Neural crest cell (in vitro differentiated cells): ENCODE measurements around the gene WDFY4. TPM values are rescaled to one million over a fixed set of nuclear protein-coding genes. Genes with fewer than 3 reads are reported as not detected.

ENCODE experiments used
- DNase-seq: peaks from one replicate; pipeline ENCODE4 v3.0.0; 2021; ENCODE audit warnings: low read depth, mixed read lengths, low spot score
- H3K27ac Mint-ChIP-seq: one replicate; pipeline ENCODE4 v1.8.0; 2021; ENCODE audit warnings: mild to moderate bottlenecking, mixed read lengths; ENCODE audit not compliant: unreplicated experiment
- H3K27me3 Mint-ChIP-seq: 2 replicates; pipeline ENCODE4 v1.8.0; 2021; ENCODE audit warnings: low read depth, mild to moderate bottlenecking, mixed read lengths
- H3K36me3 Mint-ChIP-seq: 2 replicates; pipeline ENCODE4 v1.8.0; 2021; ENCODE audit warnings: low read depth, mild to moderate bottlenecking, mixed read lengths
- H3K4me1 Mint-ChIP-seq: 2 replicates; pipeline ENCODE4 v1.8.0; 2021; ENCODE audit warnings: mixed read lengths
- H3K4me3 Mint-ChIP-seq: one replicate; pipeline ENCODE4 v1.8.0; 2021; ENCODE audit warnings: mild to moderate bottlenecking, mixed read lengths
- H3K9me3 Mint-ChIP-seq: 2 replicates; pipeline ENCODE4 v1.8.0; 2021; ENCODE audit warnings: mixed read lengths
- total RNA-seq: library from RNA; stranded (reverse); gene quantifications from 2 replicates; pipeline ENCODE4 v1.2.1, GENCODE V29; 2021
- TF ChIP-seq, protein P1 (sequence below): fragments of 200-600 bp; sonication (generic); conservative IDR thresholded peaks from 2 replicates; pipeline ENCODE4 v1.5.0; 2021; ENCODE audit warnings: antibody characterized with exemption, mild to moderate bottlenecking

WDFY4 gene
- total RNA-seq, 1 donor from 2014 or later = not detected

DNA sequence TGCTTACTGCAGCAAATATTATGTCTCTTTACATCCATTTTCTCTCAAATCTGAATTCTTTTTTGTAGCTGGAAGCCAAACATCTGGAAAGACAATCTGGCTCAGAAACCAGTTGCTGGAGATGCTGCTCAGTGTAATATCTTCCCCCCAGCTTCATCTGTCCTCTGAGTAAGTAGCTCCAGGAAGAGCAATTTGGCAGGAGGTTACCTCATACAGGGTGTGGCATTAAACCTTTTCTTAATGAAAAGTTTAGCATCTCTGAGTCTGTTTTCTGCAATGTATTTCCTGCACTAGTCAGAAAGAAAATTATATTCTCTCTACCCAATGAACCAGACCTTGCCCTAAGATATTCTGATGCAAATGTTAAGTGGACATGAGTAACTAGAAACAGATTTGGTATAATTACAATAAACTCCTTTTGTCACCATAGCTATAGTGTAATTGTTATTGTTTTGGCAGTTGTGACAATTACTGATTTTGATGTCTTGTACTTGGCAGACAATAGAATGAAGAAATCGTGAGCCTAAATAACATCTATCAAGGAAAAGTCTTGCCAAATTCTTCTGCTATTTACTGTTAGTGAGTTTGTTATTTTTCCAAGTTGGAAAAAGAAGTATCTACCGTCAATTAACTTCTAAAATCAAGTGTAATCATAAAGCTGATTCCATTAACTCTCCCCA is 123.3 kb downstream of the WDFY4 start:
- TF ChIP-seq, protein P1, sequence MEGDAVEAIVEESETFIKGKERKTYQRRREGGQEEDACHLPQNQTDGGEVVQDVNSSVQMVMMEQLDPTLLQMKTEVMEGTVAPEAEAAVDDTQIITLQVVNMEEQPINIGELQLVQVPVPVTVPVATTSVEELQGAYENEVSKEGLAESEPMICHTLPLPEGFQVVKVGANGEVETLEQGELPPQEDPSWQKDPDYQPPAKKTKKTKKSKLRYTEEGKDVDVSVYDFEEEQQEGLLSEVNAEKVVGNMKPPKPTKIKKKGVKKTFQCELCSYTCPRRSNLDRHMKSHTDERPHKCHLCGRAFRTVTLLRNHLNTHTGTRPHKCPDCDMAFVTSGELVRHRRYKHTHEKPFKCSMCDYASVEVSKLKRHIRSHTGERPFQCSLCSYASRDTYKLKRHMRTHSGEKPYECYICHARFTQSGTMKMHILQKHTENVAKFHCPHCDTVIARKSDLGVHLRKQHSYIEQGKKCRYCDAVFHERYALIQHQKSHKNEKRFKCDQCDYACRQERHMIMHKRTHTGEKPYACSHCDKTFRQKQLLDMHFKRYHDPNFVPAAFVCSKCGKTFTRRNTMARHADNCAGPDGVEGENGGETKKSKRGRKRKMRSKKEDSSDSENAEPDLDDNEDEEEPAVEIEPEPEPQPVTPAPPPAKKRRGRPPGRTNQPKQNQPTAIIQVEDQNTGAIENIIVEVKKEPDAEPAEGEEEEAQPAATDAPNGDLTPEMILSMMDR = no peak
- Mint-ChIP-seq H3K4me3 (no peak overlapping the region), H3K36me3 (no peaks in the 10 kb centered on the region), H3K27ac (no peak overlapping the region), H3K4me1 (peaks cover 15% of the 10 kb centered on the region), H3K27me3 (no peaks in the 10 kb centered on the region), H3K9me3 (peaks cover 2% of the 10 kb centered on the region)
- no peak for DNase-seq

DNA sequence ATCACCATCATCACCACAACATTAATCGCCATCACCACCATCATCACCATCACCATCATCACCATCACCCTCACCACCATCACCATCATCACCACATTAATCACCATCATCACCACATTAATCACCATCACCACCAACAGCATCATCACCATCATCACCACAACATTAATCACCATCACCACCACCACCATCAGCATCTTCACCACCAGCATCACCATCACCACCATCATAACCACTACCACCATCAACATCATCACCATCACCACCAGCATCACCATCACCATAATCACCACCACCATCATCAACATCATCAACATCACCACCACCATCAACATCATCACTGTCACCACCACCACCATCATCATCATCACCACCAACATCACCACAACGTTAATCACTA is 124.6 kb downstream of the WDFY4 start:
- H3K4me3 Mint-ChIP-seq = no peak overlapping the region
- DNase-seq = no peak
- H3K27me3 Mint-ChIP-seq = no peaks in the 10 kb centered on the region
- peaks cover 12% of the 10 kb centered on the region for H3K4me1 Mint-ChIP-seq
- TF ChIP-seq, protein P1 = no peak
- H3K9me3 Mint-ChIP-seq = peaks cover 2% of the 10 kb centered on the region
- H3K27ac Mint-ChIP-seq = no peak overlapping the region
- no peaks in the 10 kb centered on the region for H3K36me3 Mint-ChIP-seq

DNA sequence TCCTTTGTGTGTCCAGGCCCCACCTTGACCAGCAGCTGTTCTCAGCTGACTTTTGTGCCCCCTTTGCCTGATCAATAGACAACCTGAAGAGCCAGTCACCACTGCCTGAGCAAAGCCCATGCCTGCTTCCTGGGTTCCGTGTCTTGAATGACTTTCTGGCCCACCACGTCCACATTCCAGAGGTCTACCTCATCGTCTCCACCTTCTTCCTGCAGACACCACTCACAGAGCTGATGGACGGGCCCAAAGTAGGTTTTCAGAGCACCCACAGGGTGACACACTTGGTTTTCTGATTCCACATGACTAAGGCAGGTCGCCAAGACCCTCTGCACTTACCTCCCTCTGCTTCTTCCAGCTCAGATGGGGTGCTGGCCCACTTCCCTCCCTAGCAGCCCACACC is 126.8 kb downstream of the WDFY4 start:
- H3K27me3 Mint-ChIP-seq = no peaks in the 10 kb centered on the region
- H3K4me3 Mint-ChIP-seq = no peak overlapping the region
- H3K27ac Mint-ChIP-seq = no peak overlapping the region

DNA sequence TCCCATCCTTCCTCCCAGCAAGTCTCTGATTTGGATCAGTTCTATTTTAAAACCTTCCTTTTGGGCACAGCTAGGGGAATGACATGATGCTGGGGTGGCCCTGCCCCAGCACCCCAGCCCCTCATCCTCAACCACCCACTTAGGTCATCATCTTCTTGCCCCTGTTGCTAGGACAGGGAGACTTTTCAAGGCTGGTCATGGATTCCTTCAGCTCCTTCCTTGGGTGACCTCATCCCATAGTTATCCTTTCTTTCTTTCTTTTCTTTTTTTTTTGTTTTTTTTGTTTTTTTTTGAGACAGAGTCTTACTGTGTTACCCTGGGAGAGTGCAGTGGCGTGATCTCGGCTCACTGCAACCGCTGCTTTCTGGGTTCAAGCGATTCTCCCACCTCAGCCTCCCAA is 127.2 kb downstream of the WDFY4 start:
- no peaks in the 10 kb centered on the region for H3K36me3 Mint-ChIP-seq
- H3K9me3 Mint-ChIP-seq = peaks cover 2% of the 10 kb centered on the region
- H3K27me3 Mint-ChIP-seq = no peaks in the 10 kb centered on the region
- H3K27ac Mint-ChIP-seq = no peak overlapping the region
- TF ChIP-seq, protein P1 = no peak
- H3K4me1 Mint-ChIP-seq = no peaks in the 10 kb centered on the region
- H3K4me3 Mint-ChIP-seq = no peak overlapping the region
- no peak for DNase-seq

More for the DNA sequence above, 126.8 kb downstream of the WDFY4 start:
- no peak for DNase-seq
- TF ChIP-seq, protein P1 = no peak
- Mint-ChIP-seq H3K36me3 (no peaks in the 10 kb centered on the region), H3K9me3 (peaks cover 2% of the 10 kb centered on the region), H3K4me1 (peaks cover under 1% of the 10 kb centered on the region)

DNA sequence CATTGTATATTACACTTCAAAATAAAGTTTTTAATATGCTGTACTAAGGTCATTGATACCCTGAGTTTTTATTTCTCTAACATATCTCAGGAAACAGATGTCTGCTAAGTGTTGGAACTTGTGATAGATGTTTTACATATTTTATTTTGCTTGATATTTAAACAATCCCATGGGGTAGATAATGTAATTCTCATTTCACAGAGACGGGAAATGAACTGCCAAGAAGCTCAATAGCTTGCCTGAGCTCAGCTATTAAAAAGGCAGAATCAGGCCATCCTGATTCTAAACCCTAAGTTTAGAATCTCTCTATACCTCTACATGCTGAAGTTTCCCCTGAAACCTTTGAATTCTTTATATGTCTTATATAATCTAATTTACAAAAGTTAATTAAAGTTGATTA is 128.6 kb downstream of the WDFY4 start:
- no peaks in the 10 kb centered on the region for H3K36me3 Mint-ChIP-seq
- H3K4me3 Mint-ChIP-seq = no peak overlapping the region
- H3K27me3 Mint-ChIP-seq = no peaks in the 10 kb centered on the region
- H3K27ac Mint-ChIP-seq = no peak overlapping the region
- TF ChIP-seq, protein P1 = no peak
- no peak for DNase-seq
- H3K4me1 Mint-ChIP-seq = no peaks in the 10 kb centered on the region
- peaks cover 2% of the 10 kb centered on the region for H3K9me3 Mint-ChIP-seq
